Measurements from ENCODE around the gene CCDC13. TPM values are rescaled to one million over a fixed set of nuclear protein-coding genes. Genes with fewer than 3 reads are reported as not detected.

Gene CCDC13
- polyA plus RNA-seq, 2 of the 4 experiments (the other 2 are of a cell fraction) = 0.41 to 0.47 TPM

GRCh38 chr3:42819351-42819965, 46.4 kb upstream of the CCDC13 start:
- Histone ChIP-seq H3K4me3 (no peak overlapping the region), H3K4me1 (peaks cover 8% of the 10 kb centered on the region; the same call in 1 of the 3 replicates), H3K9me3 (no peaks in the 10 kb centered on the region), H3K27ac (no peak overlapping the region), H3K4me2 (no peak overlapping the region)
- peak in 1 of 2 experiments; percentile 73; a peak in 3 of 6 replicates for ATAC-seq
- TF ChIP-seq NR3C1 (IDR thresholded peaks at IDR 0.05) = no peak
- no peak for TF ChIP-seq ZFP36 (IDR thresholded peaks at IDR 0.05; ENCODE audit: borderline replicate concordance, partially characterized antibody)
- no peak for TF ChIP-seq HOXA7 (CRISPR knock-in tag; IDR thresholded peaks at IDR 0.05)
- TF ChIP-seq ZC3H11A (IDR thresholded peaks at IDR 0.05) = no peak
- TF ChIP-seq REST (IDR thresholded peaks at IDR 0.05) = no peak
- TF ChIP-seq NPAS2 (CRISPR knock-in tag; IDR thresholded peaks at IDR 0.05; ENCODE audit: borderline replicate concordance) = no peak
- TF ChIP-seq TP53 (CRISPR knock-in tag; IDR thresholded peaks at IDR 0.05) = no peak
- TF ChIP-seq SMC3 (IDR thresholded peaks at IDR 0.05) = no peak
- TF ChIP-seq MYC (IDR thresholded peaks at IDR 0.05; ENCODE audit: borderline replicate concordance, low read length) = no peak
- no peak for TF ChIP-seq RCOR1 (IDR thresholded peaks at IDR 0.05; ENCODE audit: low read depth, low read length)
- no peak for TF ChIP-seq RFX5 (IDR thresholded peaks at IDR 0.05)
- TF ChIP-seq PHF8 (IDR thresholded peaks at IDR 0.05; ENCODE audit: borderline replicate concordance, low read depth) = no peak
- no peak for TF ChIP-seq HOXB5 (CRISPR knock-in tag; IDR thresholded peaks at IDR 0.05)
- no peak for TF ChIP-seq CBX8 (IDR thresholded peaks at IDR 0.05)
- ChIA-PET CTCF (interaction anchor here (0.7 to 1.4 kb wide), 5 partner anchors 10 to 62 kb away, joined by 3 to 4 read pairs (median 3); no protein-coding TSS in a partner anchor), POLR2A (no interaction called here)
- no peak for DNase-seq (ENCODE audit: low read depth in 1 of 2, low spot score in 1 of 2)
- no peak for FAIRE-seq
- WGBS (ENCODE audit: missing lambda C conversion rate) = 15% methylated on average over 2 of the region's 2 CpGs

GRCh38 chr3:42815826-42816225, 42.8 kb upstream of the CCDC13 start:
- no peak for DNase-seq (ENCODE audit: low read depth in 1 of 2, low spot score in 1 of 2)
- H3K4me3 ChIP-seq = no peak overlapping the region
- no peak overlapping the region for H3K4me2 ChIP-seq
- 34% methylated on average over 2 of the region's 2 CpGs for WGBS (ENCODE audit: missing lambda C conversion rate)
- ChIA-PET POLR2A (interaction anchor here (0.6 to 0.7 kb wide), 2 partner anchors 24 to 486 kb away, joined by 3 to 9 read pairs; no protein-coding TSS in a partner anchor), CTCF (interaction anchor here (1.3 to 2.2 kb wide), 2 partner anchors 24 to 35 kb away, joined by 3 to 7 read pairs; no protein-coding TSS in a partner anchor)
- TF ChIP-seq MAX (IDR thresholded peaks at IDR 0.05) (no peak), ESRRA (IDR thresholded peaks at IDR 0.05; ENCODE audit: borderline replicate concordance, low read length) (no peak), TP53 (CRISPR knock-in tag; IDR thresholded peaks at IDR 0.05) (no peak), EP300 (IDR thresholded peaks at IDR 0.05) (no peak), E2F6 (IDR thresholded peaks at IDR 0.05; ENCODE audit: borderline replicate concordance, low read depth) (no peak), ZSCAN20 (CRISPR knock-in tag; IDR thresholded peaks at IDR 0.05) (no peak), KDM5A (IDR thresholded peaks at IDR 0.05) (no peak), USF2 (IDR thresholded peaks at IDR 0.05) (no peak), JUN (IDR thresholded peaks at IDR 0.05) (no peak)
- no peak for FAIRE-seq
- no peak for ATAC-seq
- H3K9me3 ChIP-seq = no peaks in the 10 kb centered on the region
- H3K4me1 ChIP-seq = no peaks in the 10 kb centered on the region
- H3K27ac ChIP-seq = no peak overlapping the region

Data from A549 (cell line).